ENCODE measurements around the gene BBS9.
"Not testable (repeated sequence)": the region's sequence is repeated elsewhere in the genome, so short reads cannot be mapped to it uniquely, and the experiment has no call there.

The BBS9 gene

DNA sequence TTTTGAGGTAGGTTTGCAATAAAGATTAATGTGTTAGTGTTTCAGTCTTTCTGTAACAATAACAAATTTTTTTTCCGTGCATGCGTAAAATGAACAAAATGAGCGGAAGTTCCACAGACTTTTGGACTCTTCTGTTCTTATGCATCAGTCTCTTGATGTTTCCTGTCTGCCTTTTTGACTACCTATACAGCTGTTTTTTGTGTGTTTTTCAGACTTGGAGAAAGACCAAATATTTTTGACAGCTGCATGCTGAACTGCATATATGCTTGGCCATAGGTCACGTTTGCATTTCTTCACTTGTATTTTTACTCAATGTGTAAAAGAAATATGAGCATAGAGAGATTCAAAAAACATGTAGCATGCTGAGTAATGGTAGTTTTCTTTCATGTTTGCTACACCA, 119.3 kb downstream of the BBS9 start:
- TF ChIP-seq ZFX (IDR thresholded peaks at IDR 0.05; ENCODE audit: borderline replicate concordance): no peak
- TF ChIP-seq, protein P1, sequence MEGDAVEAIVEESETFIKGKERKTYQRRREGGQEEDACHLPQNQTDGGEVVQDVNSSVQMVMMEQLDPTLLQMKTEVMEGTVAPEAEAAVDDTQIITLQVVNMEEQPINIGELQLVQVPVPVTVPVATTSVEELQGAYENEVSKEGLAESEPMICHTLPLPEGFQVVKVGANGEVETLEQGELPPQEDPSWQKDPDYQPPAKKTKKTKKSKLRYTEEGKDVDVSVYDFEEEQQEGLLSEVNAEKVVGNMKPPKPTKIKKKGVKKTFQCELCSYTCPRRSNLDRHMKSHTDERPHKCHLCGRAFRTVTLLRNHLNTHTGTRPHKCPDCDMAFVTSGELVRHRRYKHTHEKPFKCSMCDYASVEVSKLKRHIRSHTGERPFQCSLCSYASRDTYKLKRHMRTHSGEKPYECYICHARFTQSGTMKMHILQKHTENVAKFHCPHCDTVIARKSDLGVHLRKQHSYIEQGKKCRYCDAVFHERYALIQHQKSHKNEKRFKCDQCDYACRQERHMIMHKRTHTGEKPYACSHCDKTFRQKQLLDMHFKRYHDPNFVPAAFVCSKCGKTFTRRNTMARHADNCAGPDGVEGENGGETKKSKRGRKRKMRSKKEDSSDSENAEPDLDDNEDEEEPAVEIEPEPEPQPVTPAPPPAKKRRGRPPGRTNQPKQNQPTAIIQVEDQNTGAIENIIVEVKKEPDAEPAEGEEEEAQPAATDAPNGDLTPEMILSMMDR (IDR thresholded peaks at IDR 0.05): no peak
- no peak overlapping the region for H3K27ac ChIP-seq

DNA sequence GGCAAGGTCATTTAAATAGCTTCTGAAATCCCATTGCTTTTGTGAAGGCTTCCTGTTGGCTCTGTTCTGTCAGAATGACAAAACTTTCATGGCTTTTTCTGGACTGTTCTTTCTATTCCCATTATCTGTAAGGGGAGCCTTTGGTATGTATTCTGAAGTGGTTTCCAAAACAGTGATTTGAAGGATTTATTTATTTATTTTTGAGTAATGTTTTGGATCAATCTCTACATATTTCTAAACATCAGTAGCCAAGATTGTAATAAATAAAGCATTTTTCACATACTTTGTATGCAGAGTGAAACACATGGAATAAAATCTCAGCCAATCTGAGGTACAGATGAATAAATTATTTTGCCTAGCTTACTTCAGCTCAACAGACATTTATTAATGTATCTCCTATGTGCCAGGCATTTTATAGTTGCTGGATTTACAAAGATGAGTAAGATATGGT, 121.1 kb downstream of the BBS9 start:
- no peak for TF ChIP-seq ZFX (IDR thresholded peaks at IDR 0.05; ENCODE audit: borderline replicate concordance)
- TF ChIP-seq, protein P1 (IDR thresholded peaks at IDR 0.05): no peak
- H3K27ac ChIP-seq: no peak overlapping the region

DNA sequence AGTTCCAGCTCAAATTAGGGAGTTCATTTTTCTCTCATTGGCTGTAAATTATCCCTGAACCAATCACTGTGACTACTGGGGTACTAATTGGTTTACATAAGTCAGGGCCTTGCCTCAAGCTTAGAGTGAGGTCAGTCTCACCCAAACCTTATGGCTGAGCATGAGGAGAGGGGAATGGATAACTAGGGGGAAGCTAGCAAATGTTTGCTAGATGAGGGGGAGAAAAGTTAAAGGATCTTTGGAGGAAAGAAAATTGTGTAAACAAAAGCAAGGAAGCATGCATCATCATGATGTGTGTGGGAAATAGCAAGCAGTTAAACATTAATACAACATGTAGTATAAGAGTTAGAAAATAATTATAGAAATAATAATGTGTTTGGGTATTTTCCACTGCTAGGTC, 121.9 kb downstream of the BBS9 start:
- no peak overlapping the region for H3K27ac ChIP-seq
- no peak for TF ChIP-seq ZFX (IDR thresholded peaks at IDR 0.05; ENCODE audit: borderline replicate concordance)
- TF ChIP-seq, protein P1 (IDR thresholded peaks at IDR 0.05): no peak

DNA sequence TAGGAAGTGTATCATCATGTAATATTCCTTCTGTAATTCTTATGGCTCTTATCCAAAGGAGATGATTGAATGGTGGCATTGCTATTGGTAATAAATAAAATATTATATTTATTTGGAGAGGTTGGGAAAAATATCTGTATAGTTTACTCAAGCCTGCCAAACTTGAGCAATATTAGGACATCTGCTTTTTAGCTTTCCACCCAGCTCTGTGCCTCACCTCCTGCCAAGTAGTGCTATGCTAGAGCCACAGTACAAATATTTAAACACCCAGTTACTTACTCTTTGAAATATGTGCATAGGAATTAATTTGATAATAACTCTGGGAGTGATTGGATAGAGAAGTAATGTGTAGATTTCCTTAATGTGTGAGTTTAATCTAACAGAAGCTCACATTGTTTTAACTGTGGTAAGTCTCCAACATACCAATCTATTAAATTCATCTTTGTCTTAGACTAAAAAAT, 129.2 kb downstream of the BBS9 start:
- H3K27ac ChIP-seq: no peak overlapping the region
- TF ChIP-seq ZFX (IDR thresholded peaks at IDR 0.05; ENCODE audit: borderline replicate concordance): no peak
- TF ChIP-seq, protein P1 (IDR thresholded peaks at IDR 0.05): no peak

DNA sequence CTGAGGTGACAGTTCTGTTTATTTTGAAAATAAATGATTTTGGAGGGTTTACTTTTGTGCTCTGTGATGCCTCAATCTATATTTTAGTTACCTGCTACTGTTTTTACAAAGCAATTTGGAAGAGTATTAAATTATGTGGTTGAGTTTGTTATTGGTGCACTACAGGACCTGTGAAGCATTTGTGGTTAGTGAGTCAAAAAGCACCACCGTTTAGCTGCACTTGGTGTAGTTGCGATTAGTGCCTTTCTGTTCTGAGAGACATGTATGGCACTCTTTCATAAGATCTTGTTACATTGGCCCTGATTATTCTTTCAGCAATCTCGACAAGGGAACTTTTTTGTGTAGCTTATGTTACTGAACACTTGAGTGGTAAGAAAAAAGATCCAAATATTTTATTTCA, 132.2 kb downstream of the BBS9 start:
- H3K27ac ChIP-seq: no peak overlapping the region
- TF ChIP-seq, protein P1 (IDR thresholded peaks at IDR 0.05): no peak
- TF ChIP-seq ZFX (IDR thresholded peaks at IDR 0.05; ENCODE audit: borderline replicate concordance): no peak

DNA sequence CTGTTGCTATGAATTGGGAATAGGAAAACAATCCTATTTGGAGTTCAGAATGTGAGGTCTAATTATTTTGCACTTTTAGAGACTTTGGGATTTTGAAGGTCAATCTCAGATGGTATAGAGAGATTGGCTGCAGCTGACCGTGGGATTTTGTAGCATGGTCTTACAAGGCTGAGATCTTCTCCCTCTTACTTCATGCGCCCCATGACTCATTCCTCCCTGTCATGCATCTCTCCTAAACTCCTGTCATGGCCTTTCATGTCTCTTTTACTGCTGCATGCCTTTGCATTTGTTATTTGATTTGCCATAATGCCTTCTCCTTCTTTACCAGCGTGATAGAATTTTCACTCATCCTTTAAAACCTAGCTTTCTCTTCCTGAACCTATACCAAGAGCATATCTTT, 133.1 kb downstream of the BBS9 start:
- TF ChIP-seq, protein P1 (IDR thresholded peaks at IDR 0.05): no peak
- no peak for TF ChIP-seq ZFX (IDR thresholded peaks at IDR 0.05; ENCODE audit: borderline replicate concordance)
- no peak overlapping the region for H3K27ac ChIP-seq

DNA sequence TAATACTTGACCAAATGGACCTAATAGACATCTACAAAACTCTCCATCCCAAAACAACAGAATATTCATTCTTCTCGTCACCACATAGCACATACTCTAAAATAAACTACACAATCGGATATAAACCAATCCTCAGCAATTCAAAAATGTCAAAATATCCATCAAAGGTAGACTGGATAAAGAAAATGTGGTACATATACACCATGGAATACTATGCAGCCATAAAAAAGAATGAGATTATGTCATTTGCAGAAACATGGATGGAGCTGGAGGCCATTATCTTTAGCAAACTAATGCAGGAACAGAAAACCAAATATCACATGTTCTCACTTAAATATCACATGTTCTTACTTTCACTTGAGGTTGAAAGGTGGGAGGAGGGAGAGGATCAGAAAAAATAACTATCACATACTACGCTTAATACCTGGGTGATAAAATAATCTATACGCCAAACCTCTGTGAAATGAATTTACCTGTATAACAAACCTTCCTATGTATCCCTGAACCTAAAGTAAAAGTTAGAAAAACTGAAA, 142.5 kb downstream of the BBS9 start:
- not testable (repeated sequence) for H3K27ac ChIP-seq

DNA sequence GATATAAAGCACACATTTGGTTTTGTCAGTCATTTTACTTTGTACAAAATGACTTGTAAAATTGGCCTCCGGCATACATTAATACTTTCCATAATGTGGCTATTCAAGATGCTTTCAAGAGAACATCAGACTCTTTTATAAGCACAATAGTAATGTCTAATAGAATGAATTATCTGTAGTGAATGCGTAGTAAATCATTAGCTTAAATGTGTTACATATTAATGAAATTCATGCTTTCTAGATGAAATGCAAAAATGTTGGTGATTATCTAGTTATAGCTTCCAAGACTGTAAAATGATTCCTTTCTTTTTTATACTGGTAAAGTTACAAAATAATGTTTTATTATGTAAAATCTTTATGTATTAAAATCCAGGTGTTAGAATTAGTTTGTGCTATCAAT, 144.0 kb downstream of the BBS9 start:
- no peak overlapping the region for H3K27ac ChIP-seq
- TF ChIP-seq, protein P1 (IDR thresholded peaks at IDR 0.05): no peak
- no peak for TF ChIP-seq ZFX (IDR thresholded peaks at IDR 0.05; ENCODE audit: borderline replicate concordance)
